NCI-H2029 treated with DMSO at 0.1 percent for 48 hours (cell line): ENCODE results near the gene NXNL1.

Experiments used
- DNase-seq: peaks from one replicate; lab custom pipeline; 2025; lab: John Stamatoyannopoulos, UW

The NXNL1 gene

GRCh38 chr19:17419621-17420474 lies 40.9 kb downstream of the NXNL1 start, which contains the start of gene MVB12A:
Gene MVB12A, plus strand, starts transcription at chr19:17420047. Its CDS starts 89 bp downstream, at chr19:17420136.
- DNase-seq = peak; percentile 88

GRCh38 chr19:17419154-17419620 lies 41.5 kb downstream of the NXNL1 start:
- no peak for DNase-seq

GRCh38 chr19:17418710-17419109 lies 42.0 kb downstream of the NXNL1 start:
- no peak for DNase-seq

- DNase-seq = no peak
Observed at GRCh38 chr19:17415121-17415520, 45.6 kb downstream of the NXNL1 start.

GRCh38 chr19:17414097-17414496 lies 46.6 kb downstream of the NXNL1 start:
- DNase-seq = no peak

GRCh38 chr19:17411801-17412200 lies 48.9 kb downstream of the NXNL1 start:
- no peak for DNase-seq

- no peak for DNase-seq
Observed at GRCh38 chr19:17409990-17410389, 50.7 kb downstream of the NXNL1 start.

GRCh38 chr19:17406887-17407196 lies 53.9 kb downstream of the NXNL1 start:
- no peak for DNase-seq

- DNase-seq = no peak
Observed at GRCh38 chr19:17406046-17406886, 54.5 kb downstream of the NXNL1 start.
